CD4-positive, alpha-beta T cell treated with Interleukin-4 for 4 hours (primary cell): ENCODE data around the gene POLR1F.

ENCODE experiments used
- DNase-seq: peaks from one replicate; pipeline ENCODE4 v3.0.0-alpha.2; 2020

The POLR1F gene

GRCh38 chr7:19674266-19674960 is 34.4 kb downstream of the POLR1F start:
- no peak for DNase-seq

GRCh38 chr7:19670806-19671205 is 38.0 kb downstream of the POLR1F start:
- DNase-seq, result no peak

DNA sequence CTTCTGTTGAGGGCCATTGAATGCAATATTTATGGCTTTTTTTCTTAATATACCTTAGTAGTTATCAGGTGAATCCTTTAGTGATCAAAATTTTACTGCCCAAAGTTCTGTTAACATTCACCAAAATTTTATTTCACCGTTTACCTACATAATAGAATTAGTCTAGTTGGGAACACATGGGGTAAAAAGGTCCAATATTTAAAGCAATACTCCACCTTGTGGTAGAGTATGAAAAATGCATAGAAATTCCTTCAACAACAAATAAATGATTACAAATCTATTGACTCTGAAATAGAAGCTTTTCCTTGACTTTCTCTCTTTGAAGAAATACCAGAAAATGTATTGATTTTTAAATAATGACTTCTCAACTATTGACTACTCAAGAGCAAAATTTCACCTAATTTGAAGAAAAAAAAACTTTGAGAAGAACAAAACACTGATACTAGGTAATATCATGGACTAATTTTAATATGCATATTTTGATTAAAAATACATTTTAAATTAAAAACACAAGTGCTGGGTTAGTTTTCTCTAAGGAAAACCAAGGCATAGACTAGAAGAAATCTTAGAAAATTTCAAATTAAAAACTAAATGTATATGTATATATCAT is 43.3 kb downstream of the POLR1F start:
- DNase-seq, result peak; percentile 30

GRCh38 chr7:19663816-19664462 is 44.9 kb downstream of the POLR1F start:
- DNase-seq, result no peak

DNA sequence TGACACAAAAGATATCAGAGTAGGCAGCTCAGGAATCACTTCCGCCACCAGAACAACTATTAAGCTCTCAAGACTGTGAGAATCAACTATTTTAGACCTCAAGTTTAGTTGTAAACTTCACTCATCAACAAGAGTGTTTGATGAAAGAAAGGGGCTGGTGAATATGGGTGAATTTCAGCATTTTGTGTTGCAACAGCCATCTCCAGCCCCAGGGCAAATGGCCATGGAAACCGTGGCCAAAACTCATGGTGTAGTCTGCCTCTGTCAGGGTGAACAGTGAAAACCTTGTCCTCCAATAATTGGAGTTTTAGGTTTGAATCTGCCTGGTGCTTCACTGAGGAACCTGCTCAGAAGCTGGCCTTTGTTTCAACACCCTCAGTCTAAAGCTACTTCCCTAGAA is 60.0 kb downstream of the POLR1F start:
- no peak for DNase-seq
